ENCODE data around the gene IGF1R.
"Not testable (repeated sequence)": the region's sequence is repeated elsewhere in the genome, so short reads cannot be mapped to it uniquely, and the experiment has no call there.

The IGF1R gene

GRCh38 chr15:98953968-98954367 lies 305.6 kb downstream of the IGF1R start:
- DNase-seq: no peak

- no peak for DNase-seq
Measured at GRCh38 chr15:98954411-98954810, 306.1 kb downstream of the IGF1R start.

GRCh38 chr15:98955331-98955730 lies 307.0 kb downstream of the IGF1R start:
- DNase-seq: no peak

GRCh38 chr15:98955961-98956723 lies 307.8 kb downstream of the IGF1R start:
- DNase-seq: no peak

- no peak for DNase-seq
Measured at GRCh38 chr15:98956796-98957553, 308.6 kb downstream of the IGF1R start.

- no peak for DNase-seq
Measured at GRCh38 chr15:98957655-98958054, 309.3 kb downstream of the IGF1R start.

- DNase-seq: no peak
Measured at GRCh38 chr15:98958076-98958475, 309.7 kb downstream of the IGF1R start.

- no peak for DNase-seq
Measured at GRCh38 chr15:98958918-98959639, 310.7 kb downstream of the IGF1R start.

GRCh38 chr15:98959640-98960007 lies 311.3 kb downstream of the IGF1R start:
- DNase-seq: no peak

GRCh38 chr15:98960555-98961050 lies 312.3 kb downstream of the IGF1R start:
- DNase-seq: no peak

- DNase-seq: no peak
Measured at GRCh38 chr15:98963444-98963843, 315.1 kb downstream of the IGF1R start.

- DNase-seq: no peak
Measured at GRCh38 chr15:98964466-98965133, 316.3 kb downstream of the IGF1R start.

- not testable (repeated sequence) for DNase-seq
Measured at GRCh38 chr15:98965134-98965491, 316.8 kb downstream of the IGF1R start.

GRCh38 chr15:98965597-98965996 lies 317.3 kb downstream of the IGF1R start:
- DNase-seq: no peak

- no peak for DNase-seq
Measured at GRCh38 chr15:98966091-98966787, 317.9 kb downstream of the IGF1R start.

GRCh38 chr15:98967096-98967495 lies 318.8 kb downstream of the IGF1R start:
- DNase-seq: no peak

- DNase-seq: no peak
Measured at GRCh38 chr15:98967916-98968315, 319.6 kb downstream of the IGF1R start.

GRCh38 chr15:98968576-98968975 lies 320.2 kb downstream of the IGF1R start:
- DNase-seq: no peak

GRCh38 chr15:98969126-98969735 lies 320.9 kb downstream of the IGF1R start:
- no peak for DNase-seq

GRCh38 chr15:98970799-98971198 lies 322.5 kb downstream of the IGF1R start:
- no peak for DNase-seq

GRCh38 chr15:98976500-98976899 lies 328.2 kb downstream of the IGF1R start:
- DNase-seq: no peak

GRCh38 chr15:98977441-98977840 lies 329.1 kb downstream of the IGF1R start:
- DNase-seq: no peak

Measured in NCI-H1436 (cell line).